K562 (cell line): ENCODE results near the gene SLBP. TPM values are rescaled to one million over a fixed set of nuclear protein-coding genes. Genes with fewer than 3 reads are reported as not detected.

Experiments
- BHLHE40 ChIP-seq: IDR thresholded peaks from 2 replicates; pipeline ENCODE4 v1.6.1; 2011; ENCODE audit warnings: low read length, improper control_type of control experiment
- DACH1 ChIP-seq: fragments of 450-650 bp; IDR thresholded peaks from 2 replicates; pipeline ENCODE4 v1.6.1; 2018; ENCODE audit not compliant: partially characterized antibody
- ESRRA ChIP-seq: fragments of 450-650 bp; IDR thresholded peaks from 2 replicates; pipeline ENCODE4 v1.6.1; 2014; ENCODE audit warnings: low read depth, mild to moderate bottlenecking, moderate library complexity, borderline replicate concordance
- FOXA1 ChIP-seq: fragments of 450-650 bp; IDR thresholded peaks from 2 replicates; pipeline ENCODE4 v1.6.1; 2016; ENCODE audit warnings: mild to moderate bottlenecking, borderline replicate concordance
- FOXM1 ChIP-seq, 2 experiments: fragments of 450-650 bp in 1 of 2; sonication (generic) in 1 of 2; formaldehyde crosslinking in 1 of 2; IDR thresholded peaks; 2 replicates each; pipeline versions ENCODE4 v1.6.1 to v1.9.0; 2017 to 2022; ENCODE audit warnings: low read depth in 2 of 2, mild to moderate bottlenecking in 2 of 2, missing genetic modification reagents in 1 of 2, moderate library complexity in 1 of 2
- HINFP ChIP-seq: fragments of 450-650 bp; conservative IDR thresholded peaks from 2 replicates; pipeline ENCODE4 v1.6.1; 2016; ENCODE audit warnings: missing genetic modification characterization, low read depth, mild to moderate bottlenecking, control low read depth, missing compliant biosample characterization
- IFI16 ChIP-seq: fragments of 250-450 bp; sonication (Bioruptor Pico); IDR thresholded peaks from 2 replicates; pipeline ENCODE4 v2.1.2; 2022; ENCODE audit warnings: mild to moderate bottlenecking, inconsistent platforms
- MGA ChIP-seq: fragments of 450-650 bp; IDR thresholded peaks from 2 replicates; pipeline ENCODE4 v1.6.1; 2016; ENCODE audit warnings: mild to moderate bottlenecking, moderate library complexity
- NCOA6 ChIP-seq: fragments of 450-650 bp; IDR thresholded peaks from 2 replicates; pipeline ENCODE4 v1.6.1; 2017; ENCODE audit warnings: mild to moderate bottlenecking
- RFX5 ChIP-seq: IDR thresholded peaks from 2 replicates; pipeline ENCODE4 v1.6.1; 2011; ENCODE audit warnings: low read depth, mild to moderate bottlenecking, improper control_type of control experiment, low read length
- RHOXF2B ChIP-seq: fragments of 250-450 bp; sonication (Bioruptor Pico); conservative IDR thresholded peaks from 2 replicates; pipeline ENCODE4 v1.5.1; 2021
- TFAP4 ChIP-seq: sonication (generic); formaldehyde crosslinking; IDR thresholded peaks from 2 replicates; pipeline ENCODE4 v1.8.0; 2022; ENCODE audit warnings: missing genetic modification reagents, mild to moderate bottlenecking, moderate library complexity, borderline replicate concordance
- YBX1 ChIP-seq: fragments of 450-650 bp; IDR thresholded peaks from 2 replicates; pipeline ENCODE4 v1.7.1; 2016; ENCODE audit warnings: mild to moderate bottlenecking
- ZNF551 ChIP-seq: fragments of 250-450 bp; sonication (Bioruptor Pico); IDR thresholded peaks from 2 replicates; pipeline ENCODE4 v1.5.0; 2021; ENCODE audit warnings: mild to moderate bottlenecking, moderate library complexity
- polyA plus RNA-seq, 8 experiments: library from polyadenylated mRNA; depleted of rRNA in 4 of 8; stranded (reverse) in 5 of 8; unstranded in 3 of 8; fragments of >200 nt; fragmentation: Nextera tagmentation in 2 of 8; fragmentation: Illumina TruSeq in 1 of 8; extraction: Ambion mirVana in 2 of 8; extraction: Trizol in 1 of 8; gene quantifications; 2 replicates each; pipeline versions ENCODE4 v1.2.1 to v1.2.3, GENCODE V29; 2011 to 2014; ENCODE audit warnings: inconsistent platforms in 1 of 8, missing spikeins in 1 of 8
- total RNA-seq, 7 experiments: library from RNA; depleted of rRNA in 6 of 7; stranded (reverse); fragments of >200 nt in 6 of 7; fragmentation: Illumina TruSeq in 2 of 7; extraction: Trizol in 2 of 7; gene quantifications; 2 replicates each; pipeline versions ENCODE4 v1.2.1 to v1.2.3, GENCODE V29; 2011 to 2021; ENCODE audit warnings: low replicate concordance in 1 of 7

The SLBP gene
- total and polyA plus RNA-seq, 9 of the 15 experiments (the other 6 are each of a cell fraction or from before 2014, with no cell fraction given): 49.4 to 221 (median 162) TPM

GRCh38 chr4:1720163-1720983 lies 8.3 kb upstream of the SLBP start (continued):
- TF ChIP-seq MGA: peak; percentile 86
- TF ChIP-seq FOXA1: no peak
- no peak for TF ChIP-seq RFX5
- TF ChIP-seq RHOXF2B (CRISPR knock-in tag): no peak
- TF ChIP-seq NCOA6: no peak
- no peak for TF ChIP-seq ZNF551
- no peak for TF ChIP-seq FOXM1 (IDR thresholded peaks at IDR 0.05; ENCODE audit: low read depth)
- 0 out of 2 replicates have a peak, but pooled peaks have one; percentile 39 for TF ChIP-seq FOXM1 (CRISPR knock-in tag; IDR thresholded peaks at IDR 0.05; ENCODE audit: low read depth)
- peak; percentile 59; the same call in 1 of the 2 replicates for TF ChIP-seq BHLHE40
- peak; percentile 91 for TF ChIP-seq ESRRA
- TF ChIP-seq TFAP4 (CRISPR knock-in tag): peak; percentile 64
- TF ChIP-seq YBX1: no peak
- no peak for TF ChIP-seq IFI16 (CRISPR knock-in tag)
- no peak for TF ChIP-seq HINFP
- no peak for TF ChIP-seq DACH1
